ENCODE data around the gene KLHL29.

KLHL29 gene

GRCh38 chr2:23698721-23699579, 314.0 kb downstream of the KLHL29 start:
- no peak overlapping the region for H3K4me3 ChIP-seq (ENCODE audit: low read depth in 1 of 2, low read length in 2 of 2)
- no peaks in the 10 kb centered on the region for H3K27me3 ChIP-seq (ENCODE audit: control insufficient read depth in 1 of 2, insufficient read depth in 2 of 2, low read length in 2 of 2)
- no peaks in the 10 kb centered on the region for H3K4me1 ChIP-seq (ENCODE audit: control insufficient read depth in 1 of 2, insufficient read depth in 2 of 2, low read length in 2 of 2)
- no peak overlapping the region for H3K27ac ChIP-seq (ENCODE audit: low read depth, low read length)
- H3K36me3 ChIP-seq (ENCODE audit: control insufficient read depth in 1 of 2, insufficient read depth in 2 of 2, low read length in 2 of 2) = peaks cover 0 to 8% of the 10 kb centered on the region in 2 donors
- peaks cover 0 to 3% of the 10 kb centered on the region in 2 donors for H3K9me3 ChIP-seq (ENCODE audit: control insufficient read depth in 1 of 2, low read length in 2 of 2)
- no peak overlapping the region for H3K9ac ChIP-seq (ENCODE audit: low read depth in 1 of 2, low read length in 2 of 2)

- Histone ChIP-seq H3K27ac (ENCODE audit: low read depth, low read length) (no peak overlapping the region), H3K4me1 (ENCODE audit: control insufficient read depth in 1 of 2, insufficient read depth in 2 of 2, low read length in 2 of 2) (no peaks in the 10 kb centered on the region), H3K4me3 (ENCODE audit: low read depth in 1 of 2, low read length in 2 of 2) (no peak overlapping the region), H3K9ac (ENCODE audit: low read depth in 1 of 2, low read length in 2 of 2) (no peak overlapping the region), H3K36me3 (ENCODE audit: control insufficient read depth in 1 of 2, insufficient read depth in 2 of 2, low read length in 2 of 2) (peaks cover 0 to 8% of the 10 kb centered on the region in 2 donors), H3K27me3 (ENCODE audit: control insufficient read depth in 1 of 2, insufficient read depth in 2 of 2, low read length in 2 of 2) (no peaks in the 10 kb centered on the region), H3K9me3 (ENCODE audit: control insufficient read depth in 1 of 2, low read length in 2 of 2) (peaks cover 0 to 3% of the 10 kb centered on the region in 2 donors)
Observed at GRCh38 chr2:23699580-23699925, 314.6 kb downstream of the KLHL29 start.

GRCh38 chr2:23700627-23701026, 315.6 kb downstream of the KLHL29 start:
- Histone ChIP-seq H3K4me3 (ENCODE audit: low read depth in 1 of 2, low read length in 2 of 2) (no peak overlapping the region), H3K9me3 (ENCODE audit: control insufficient read depth in 1 of 2, low read length in 2 of 2) (peaks cover 0 to 3% of the 10 kb centered on the region in 2 donors), H3K27ac (ENCODE audit: low read depth, low read length) (no peak overlapping the region), H3K27me3 (ENCODE audit: control insufficient read depth in 1 of 2, insufficient read depth in 2 of 2, low read length in 2 of 2) (no peaks in the 10 kb centered on the region), H3K4me1 (ENCODE audit: control insufficient read depth in 1 of 2, insufficient read depth in 2 of 2, low read length in 2 of 2) (no peaks in the 10 kb centered on the region), H3K36me3 (ENCODE audit: control insufficient read depth in 1 of 2, insufficient read depth in 2 of 2, low read length in 2 of 2) (peaks cover 0 to 8% of the 10 kb centered on the region in 2 donors), H3K9ac (ENCODE audit: low read depth in 1 of 2, low read length in 2 of 2) (no peak overlapping the region)

GRCh38 chr2:23703037-23703582, 318.1 kb downstream of the KLHL29 start:
- peaks cover 8 to 18% of the 10 kb centered on the region in 2 donors for H3K36me3 ChIP-seq (ENCODE audit: control insufficient read depth in 1 of 2, insufficient read depth in 2 of 2, low read length in 2 of 2)
- H3K4me1 ChIP-seq (ENCODE audit: control insufficient read depth in 1 of 2, insufficient read depth in 2 of 2, low read length in 2 of 2) = no peaks in the 10 kb centered on the region
- no peak overlapping the region for H3K4me3 ChIP-seq (ENCODE audit: low read depth in 1 of 2, low read length in 2 of 2)

GRCh38 chr2:23703583-23704385, 318.8 kb downstream of the KLHL29 start:
- Histone ChIP-seq H3K9me3 (ENCODE audit: control insufficient read depth in 1 of 2, low read length in 2 of 2) (peaks cover 0 to 3% of the 10 kb centered on the region in 2 donors), H3K4me3 (ENCODE audit: low read depth in 1 of 2, low read length in 2 of 2) (no peak overlapping the region), H3K27ac (ENCODE audit: low read depth, low read length) (no peak overlapping the region), H3K9ac (ENCODE audit: low read depth in 1 of 2, low read length in 2 of 2) (no peak overlapping the region), H3K36me3 (ENCODE audit: control insufficient read depth in 1 of 2, insufficient read depth in 2 of 2, low read length in 2 of 2) (peaks cover 8 to 19% of the 10 kb centered on the region in 2 donors), H3K27me3 (ENCODE audit: control insufficient read depth in 1 of 2, insufficient read depth in 2 of 2, low read length in 2 of 2) (no peaks in the 10 kb centered on the region), H3K4me1 (ENCODE audit: control insufficient read depth in 1 of 2, insufficient read depth in 2 of 2, low read length in 2 of 2) (no peaks in the 10 kb centered on the region)

More at GRCh38 chr2:23703037-23703582, 318.1 kb downstream of the KLHL29 start:
- no peak overlapping the region for H3K27ac ChIP-seq (ENCODE audit: low read depth, low read length)
- H3K9me3 ChIP-seq (ENCODE audit: control insufficient read depth in 1 of 2, low read length in 2 of 2) = peaks cover 0 to 3% of the 10 kb centered on the region in 2 donors
- H3K9ac ChIP-seq (ENCODE audit: low read depth in 1 of 2, low read length in 2 of 2) = no peak overlapping the region
- H3K27me3 ChIP-seq (ENCODE audit: control insufficient read depth in 1 of 2, insufficient read depth in 2 of 2, low read length in 2 of 2) = no peaks in the 10 kb centered on the region

GRCh38 chr2:23705771-23706612, 321.0 kb downstream of the KLHL29 start:
- Histone ChIP-seq H3K4me1 (ENCODE audit: control insufficient read depth in 1 of 2, insufficient read depth in 2 of 2, low read length in 2 of 2) (no peaks in the 10 kb centered on the region), H3K27me3 (ENCODE audit: control insufficient read depth in 1 of 2, insufficient read depth in 2 of 2, low read length in 2 of 2) (no peaks in the 10 kb centered on the region), H3K9me3 (ENCODE audit: control insufficient read depth in 1 of 2, low read length in 2 of 2) (no peaks in the 10 kb centered on the region), H3K9ac (ENCODE audit: low read depth in 1 of 2, low read length in 2 of 2) (peak overlapping the region in 1 of 2 donors; percentile 12), H3K36me3 (ENCODE audit: control insufficient read depth in 1 of 2, insufficient read depth in 2 of 2, low read length in 2 of 2) (peaks cover 12 to 19% of the 10 kb centered on the region in 2 donors), H3K27ac (ENCODE audit: low read depth, low read length) (no peak overlapping the region), H3K4me3 (ENCODE audit: low read depth in 1 of 2, low read length in 2 of 2) (no peak overlapping the region)

GRCh38 chr2:23706613-23707078, 321.7 kb downstream of the KLHL29 start:
- Histone ChIP-seq H3K9me3 (ENCODE audit: control insufficient read depth in 1 of 2, low read length in 2 of 2) (no peaks in the 10 kb centered on the region), H3K27me3 (ENCODE audit: control insufficient read depth in 1 of 2, insufficient read depth in 2 of 2, low read length in 2 of 2) (no peaks in the 10 kb centered on the region), H3K4me3 (ENCODE audit: low read depth in 1 of 2, low read length in 2 of 2) (no peak overlapping the region), H3K27ac (ENCODE audit: low read depth, low read length) (no peak overlapping the region), H3K9ac (ENCODE audit: low read depth in 1 of 2, low read length in 2 of 2) (no peak overlapping the region), H3K36me3 (ENCODE audit: control insufficient read depth in 1 of 2, insufficient read depth in 2 of 2, low read length in 2 of 2) (peaks cover 12 to 19% of the 10 kb centered on the region in 2 donors), H3K4me1 (ENCODE audit: control insufficient read depth in 1 of 2, insufficient read depth in 2 of 2, low read length in 2 of 2) (no peaks in the 10 kb centered on the region)

- Histone ChIP-seq H3K4me3 (ENCODE audit: low read depth in 1 of 2, low read length in 2 of 2) (no peak overlapping the region), H3K27me3 (ENCODE audit: control insufficient read depth in 1 of 2, insufficient read depth in 2 of 2, low read length in 2 of 2) (no peaks in the 10 kb centered on the region), H3K9ac (ENCODE audit: low read depth in 1 of 2, low read length in 2 of 2) (no peak overlapping the region), H3K9me3 (ENCODE audit: control insufficient read depth in 1 of 2, low read length in 2 of 2) (no peaks in the 10 kb centered on the region), H3K27ac (ENCODE audit: low read depth, low read length) (no peak overlapping the region), H3K4me1 (ENCODE audit: control insufficient read depth in 1 of 2, insufficient read depth in 2 of 2, low read length in 2 of 2) (no peaks in the 10 kb centered on the region), H3K36me3 (ENCODE audit: control insufficient read depth in 1 of 2, insufficient read depth in 2 of 2, low read length in 2 of 2) (peaks cover 12 to 19% of the 10 kb centered on the region in 2 donors)
Observed at GRCh38 chr2:23707096-23707495, 322.1 kb downstream of the KLHL29 start.

GRCh38 chr2:23708771-23709170, 323.8 kb downstream of the KLHL29 start:
- no peaks in the 10 kb centered on the region for H3K4me1 ChIP-seq (ENCODE audit: control insufficient read depth in 1 of 2, insufficient read depth in 2 of 2, low read length in 2 of 2)
- H3K36me3 ChIP-seq (ENCODE audit: control insufficient read depth in 1 of 2, insufficient read depth in 2 of 2, low read length in 2 of 2) = peaks cover 12 to 15% of the 10 kb centered on the region in 2 donors

More at GRCh38 chr2:23708771-23709170, 323.8 kb downstream of the KLHL29 start:
- no peaks in the 10 kb centered on the region for H3K9me3 ChIP-seq (ENCODE audit: control insufficient read depth in 1 of 2, low read length in 2 of 2)
- no peaks in the 10 kb centered on the region for H3K27me3 ChIP-seq (ENCODE audit: control insufficient read depth in 1 of 2, insufficient read depth in 2 of 2, low read length in 2 of 2)
- no peak overlapping the region for H3K9ac ChIP-seq (ENCODE audit: low read depth in 1 of 2, low read length in 2 of 2)
- H3K4me3 ChIP-seq (ENCODE audit: low read depth in 1 of 2, low read length in 2 of 2) = no peak overlapping the region
- no peak overlapping the region for H3K27ac ChIP-seq (ENCODE audit: low read depth, low read length)
